ENCODE measurements around the gene PITPNB. TPM values are rescaled to one million over a fixed set of nuclear protein-coding genes. Genes with fewer than 3 reads are reported as not detected.

PITPNB gene
- total and polyA plus RNA-seq, 8 donors = 51.1 to 79.3 (median 71.2) TPM

GRCh38 chr22:27832606-27833005 lies 86.5 kb downstream of the PITPNB start:
- no peak for ATAC-seq

GRCh38 chr22:27829620-27830019 lies 89.4 kb downstream of the PITPNB start:
- DNase-seq = no peak

More at GRCh38 chr22:27832606-27833005, 86.5 kb downstream of the PITPNB start:
- Histone ChIP-seq H3K27ac (no peak overlapping the region), H3K9me3 (no peaks in the 10 kb centered on the region), H3K36me3 (no peaks in the 10 kb centered on the region), H3K4me1 (no peaks in the 10 kb centered on the region), H3K4me3 (no peak overlapping the region), H3K27me3 (no peaks in the 10 kb centered on the region)
- TF ChIP-seq CTCF (IDR thresholded peaks at IDR 0.05) = no peak
- intact Hi-C loops (cut with DNase I) = no loop called here
- DNase-seq = no peak

GRCh38 chr22:27827604-27828587 lies 91.2 kb downstream of the PITPNB start:
- ATAC-seq (no peak), DNase-seq (no peak)
- no peak for TF ChIP-seq CTCF (IDR thresholded peaks at IDR 0.05)
- no peak overlapping the region for H3K4me3 ChIP-seq
- intact Hi-C loops (cut with DNase I) = no loop called here
- no peaks in the 10 kb centered on the region for H3K9me3 ChIP-seq
- H3K27ac ChIP-seq = no peak overlapping the region
- no peaks in the 10 kb centered on the region for H3K27me3 ChIP-seq
- H3K36me3 ChIP-seq = no peaks in the 10 kb centered on the region
- no peaks in the 10 kb centered on the region for H3K4me1 ChIP-seq

More at GRCh38 chr22:27829620-27830019, 89.4 kb downstream of the PITPNB start:
- intact Hi-C loops (cut with DNase I) = no loop called here
- H3K4me3 ChIP-seq = no peak overlapping the region
- no peak for ATAC-seq
- TF ChIP-seq CTCF (IDR thresholded peaks at IDR 0.05) = no peak
- no peaks in the 10 kb centered on the region for H3K36me3 ChIP-seq
- no peaks in the 10 kb centered on the region for H3K9me3 ChIP-seq
- H3K4me1 ChIP-seq = no peaks in the 10 kb centered on the region
- H3K27ac ChIP-seq = no peak overlapping the region
- H3K27me3 ChIP-seq = no peaks in the 10 kb centered on the region

- H3K9me3 ChIP-seq = no peaks in the 10 kb centered on the region
- TF ChIP-seq CTCF (IDR thresholded peaks at IDR 0.05) = peak; percentile 17 to 42
- H3K36me3 ChIP-seq = no peaks in the 10 kb centered on the region
- H3K4me3 ChIP-seq = no peak overlapping the region
- intact Hi-C loops (cut with DNase I) = no loop called here
- no peaks in the 10 kb centered on the region for H3K4me1 ChIP-seq
- DNase-seq (no peak), ATAC-seq (no peak)
- H3K27me3 ChIP-seq = no peaks in the 10 kb centered on the region
- no peak overlapping the region for H3K27ac ChIP-seq
Measured at GRCh38 chr22:27825174-27825573, 93.9 kb downstream of the PITPNB start.

GRCh38 chr22:27823221-27823620 lies 95.8 kb downstream of the PITPNB start:
- Histone ChIP-seq H3K36me3 (no peaks in the 10 kb centered on the region), H3K27me3 (no peaks in the 10 kb centered on the region), H3K27ac (no peak overlapping the region), H3K9me3 (no peaks in the 10 kb centered on the region), H3K4me3 (no peak overlapping the region), H3K4me1 (no peaks in the 10 kb centered on the region)
- no peak for TF ChIP-seq CTCF (IDR thresholded peaks at IDR 0.05)
- no peak for ATAC-seq
- no peak for DNase-seq
- intact Hi-C loops (cut with DNase I) = no loop called here

All from left lung (tissue), 10 donors.